K562 (cell line): ENCODE measurements around the gene LYPD5. TPM values are rescaled to one million over a fixed set of nuclear protein-coding genes. Genes with fewer than 3 reads are reported as not detected.

Experiments used
- CEBPG ChIP-seq, 3 experiments: fragments of 200-800 bp in 1 of 3; sonication (Bioruptor generic) in 1 of 3; sonication (generic) in 1 of 3; formaldehyde crosslinking in 1 of 3; IDR thresholded peaks in 2 of 3; conservative IDR thresholded peaks in 1 of 3; 2 replicates each; pipeline versions ENCODE4 v1.6.1 to v1.8.0; 2016 to 2022; ENCODE audit warnings: missing compliant biosample characterization in 2 of 3, missing genetic modification characterization in 2 of 3, mild to moderate bottlenecking in 1 of 3, missing genetic modification reagents in 1 of 3
- CREB1 ChIP-seq, 2 experiments: sonication (generic) in 1 of 2; formaldehyde crosslinking in 1 of 2; IDR thresholded peaks; 2 replicates each; pipeline versions ENCODE4 v1.6.1 to v1.8.0; 2012 to 2022; ENCODE audit warnings: inconsistent platforms in 1 of 2, mild to moderate bottlenecking in 1 of 2, missing genetic modification reagents in 1 of 2, moderate library complexity in 1 of 2
- CREM ChIP-seq: IDR thresholded peaks from 2 replicates; pipeline ENCODE4 v1.6.1; 2014; ENCODE audit warnings: antibody characterized with exemption, low read depth
- E2F3 ChIP-seq: fragments of 250-450 bp; sonication (Bioruptor Pico); IDR thresholded peaks from 2 replicates; pipeline ENCODE4 v1.4.0; 2020; ENCODE audit warnings: mild to moderate bottlenecking
- GATAD2B ChIP-seq: fragments of 450-650 bp; IDR thresholded peaks from 2 replicates; pipeline ENCODE4 v1.6.1; 2017; ENCODE audit warnings: mild to moderate bottlenecking, borderline replicate concordance
- HNRNPH1 ChIP-seq: fragments of 200-400 bp; formaldehyde crosslinking; optimal IDR thresholded peaks from 2 replicates; pipeline ENCODE3; 2017; ENCODE audit warnings: low read depth, mild to moderate bottlenecking, low read length, moderate library complexity
- HNRNPUL1 ChIP-seq: fragments of 200-400 bp; formaldehyde crosslinking; IDR thresholded peaks from 2 replicates; pipeline ENCODE4 v1.6.1; 2017; ENCODE audit warnings: low read length
- KLF10 ChIP-seq: fragments of 250-450 bp; sonication (Bioruptor Pico); IDR thresholded peaks from 2 replicates; pipeline ENCODE4 v1.6.1; 2021; ENCODE audit warnings: matching md5 sums
- NCOA6 ChIP-seq: fragments of 450-650 bp; IDR thresholded peaks from 2 replicates; pipeline ENCODE4 v1.6.1; 2017; ENCODE audit warnings: mild to moderate bottlenecking
- PHF8 ChIP-seq: fragments of 200-600 bp; sonication (generic); IDR thresholded peaks from 2 replicates; pipeline ENCODE4 v1.6.1; 2012; ENCODE audit warnings: mixed run types, mild to moderate bottlenecking, inconsistent platforms, low read length, moderate library complexity, borderline replicate concordance
- POLR2AphosphoS2 ChIP-seq: IDR thresholded peaks from 2 replicates; pipeline ENCODE4 v1.6.1; 2012; ENCODE audit warnings: low read length, improper control_type of control experiment
- POLR2AphosphoS5 ChIP-seq: IDR thresholded peaks from 2 replicates; pipeline ENCODE4 v1.6.1; 2011; ENCODE audit warnings: mild to moderate bottlenecking, low read depth, low read length, moderate library complexity; ENCODE audit not compliant: control insufficient read depth, insufficient read depth
- RBM39 ChIP-seq: fragments of 200-400 bp; formaldehyde crosslinking; optimal IDR thresholded peaks from 2 replicates; pipeline ENCODE3; 2018; ENCODE audit warnings: low read depth, low read length
- RHOXF2B ChIP-seq: fragments of 250-450 bp; sonication (Bioruptor Pico); conservative IDR thresholded peaks from 2 replicates; pipeline ENCODE4 v1.5.1; 2021
- SMARCA5 ChIP-seq: fragments of 450-650 bp; IDR thresholded peaks from 2 replicates; pipeline ENCODE4 v1.6.1; 2016
- TBL1XR1 ChIP-seq, 2 experiments: IDR thresholded peaks; 2 replicates each; pipeline ENCODE4 v1.6.1; 2012; ENCODE audit warnings: improper control_type of control experiment in 2 of 2, low read length in 2 of 2, mild to moderate bottlenecking in 1 of 2
- U2AF2 ChIP-seq: fragments of 200-400 bp; formaldehyde crosslinking; optimal IDR thresholded peaks from 2 replicates; pipeline ENCODE3; 2017; ENCODE audit warnings: low read depth, mild to moderate bottlenecking, low read length
- ZNF184 ChIP-seq: sonication (generic); formaldehyde crosslinking; IDR thresholded peaks from 2 replicates; pipeline ENCODE4 v1.5.0; 2020; ENCODE audit warnings: missing genetic modification reagents
- ZNF707 ChIP-seq: fragments of 250-450 bp; sonication (Bioruptor Pico); conservative IDR thresholded peaks from 2 replicates; pipeline ENCODE4 v1.8.0; 2022; ENCODE audit warnings: inconsistent platforms, mild to moderate bottlenecking, moderate library complexity
- polyA plus RNA-seq, 8 experiments: library from polyadenylated mRNA; depleted of rRNA in 4 of 8; stranded (reverse) in 5 of 8; unstranded in 3 of 8; fragments of >200 nt; fragmentation: Nextera tagmentation in 2 of 8; fragmentation: Illumina TruSeq in 1 of 8; extraction: Ambion mirVana in 2 of 8; extraction: Trizol in 1 of 8; gene quantifications; 2 replicates each; pipeline versions ENCODE4 v1.2.1 to v1.2.3, GENCODE V29; 2011 to 2014; ENCODE audit warnings: inconsistent platforms in 1 of 8, missing spikeins in 1 of 8
- total RNA-seq, 7 experiments: library from RNA; depleted of rRNA in 6 of 7; stranded (reverse); fragments of >200 nt in 6 of 7; fragmentation: Illumina TruSeq in 2 of 7; extraction: Trizol in 2 of 7; gene quantifications; 2 replicates each; pipeline versions ENCODE4 v1.2.1 to v1.2.3, GENCODE V29; 2011 to 2021; ENCODE audit warnings: low replicate concordance in 1 of 7
- TF ChIP-seq, protein P1 (sequence below): fragments of 450-650 bp; formaldehyde crosslinking; IDR thresholded peaks from 2 replicates; pipeline ENCODE4 v1.4.0; 2022; ENCODE audit warnings: missing genetic modification characterization
- TF ChIP-seq, protein P2 (sequence below): fragments of 450-650 bp; IDR thresholded peaks from 2 replicates; pipeline ENCODE4 v1.6.1; 2017; ENCODE audit warnings: antibody characterized with exemption
- TF ChIP-seq, protein P3 (sequence below), 2 experiments: IDR thresholded peaks in 1 of 2; conservative IDR thresholded peaks in 1 of 2; 2 replicates each; pipeline ENCODE4 v1.6.1; 2016; ENCODE audit warnings: low read depth in 2 of 2, mild to moderate bottlenecking in 1 of 2, missing compliant biosample characterization in 1 of 2, missing genetic modification characterization in 1 of 2, moderate library complexity in 1 of 2

LYPD5 gene
- total and polyA plus RNA-seq, 9 of the 15 experiments (the other 6 are each of a cell fraction or from before 2014, with no cell fraction given), result 0.03 to 0.22 (median 0.10) TPM; not detected in 3

DNA sequence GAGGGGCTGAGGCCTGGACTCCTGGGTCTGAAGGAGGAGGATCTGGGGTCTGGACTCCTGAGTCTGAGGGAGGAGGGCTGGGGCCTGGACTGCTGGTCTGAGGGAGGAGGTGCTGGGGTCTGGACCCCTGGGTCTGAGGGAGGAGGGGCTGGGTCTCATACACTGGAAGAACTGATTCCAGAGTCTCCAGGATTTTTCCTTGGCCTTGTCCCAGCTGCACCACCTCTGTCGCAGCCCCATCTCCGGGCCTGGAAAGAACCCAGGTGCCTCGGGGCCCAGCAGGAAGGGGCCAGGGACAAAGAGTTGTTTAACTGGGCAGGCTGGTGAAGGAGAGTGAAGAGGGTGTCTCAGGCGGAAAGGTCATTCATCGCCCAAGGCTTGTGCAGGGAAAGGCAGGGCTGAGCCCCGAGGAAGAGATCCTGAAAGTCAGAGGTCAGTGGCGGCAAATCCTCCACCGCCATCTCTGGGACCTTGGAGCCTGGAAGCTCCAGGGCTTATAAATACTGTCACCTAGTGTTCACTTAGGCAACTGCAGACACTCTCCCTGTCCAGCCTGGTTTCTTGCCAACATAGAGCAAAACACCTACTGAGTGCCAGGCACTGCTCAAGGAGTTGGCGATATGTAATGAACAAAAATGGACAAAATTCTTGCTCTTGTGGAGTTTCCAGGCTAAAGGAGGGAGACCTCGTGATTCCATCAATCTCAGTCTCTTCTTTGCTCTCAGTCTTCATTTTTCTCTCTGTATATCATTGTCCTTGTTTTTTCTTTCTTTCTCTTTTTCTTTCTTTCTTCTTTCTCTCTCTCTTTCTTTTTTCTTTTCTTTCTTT lies 17.1 kb downstream of the LYPD5 start (continued):
- TF ChIP-seq, protein P1, sequence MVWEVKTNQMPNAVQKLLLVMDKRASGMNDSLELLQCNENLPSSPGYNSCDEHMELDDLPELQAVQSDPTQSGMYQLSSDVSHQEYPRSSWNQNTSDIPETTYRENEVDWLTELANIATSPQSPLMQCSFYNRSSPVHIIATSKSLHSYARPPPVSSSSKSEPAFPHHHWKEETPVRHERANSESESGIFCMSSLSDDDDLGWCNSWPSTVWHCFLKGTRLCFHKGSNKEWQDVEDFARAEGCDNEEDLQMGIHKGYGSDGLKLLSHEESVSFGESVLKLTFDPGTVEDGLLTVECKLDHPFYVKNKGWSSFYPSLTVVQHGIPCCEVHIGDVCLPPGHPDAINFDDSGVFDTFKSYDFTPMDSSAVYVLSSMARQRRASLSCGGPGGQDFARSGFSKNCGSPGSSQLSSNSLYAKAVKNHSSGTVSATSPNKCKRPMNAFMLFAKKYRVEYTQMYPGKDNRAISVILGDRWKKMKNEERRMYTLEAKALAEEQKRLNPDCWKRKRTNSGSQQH (CRISPR knock-in tag), result no peak
- TF ChIP-seq KLF10 (CRISPR knock-in tag), result no peak
- TF ChIP-seq HNRNPH1, result no peak
- TF ChIP-seq SMARCA5, result no peak
- no peak for TF ChIP-seq GATAD2B
- TF ChIP-seq HNRNPUL1, result no peak
- no peak for TF ChIP-seq CREM
- TF ChIP-seq E2F3 (CRISPR knock-in tag), result 0 out of 2 replicates have a peak, but pooled peaks have one; percentile 48
- TF ChIP-seq POLR2AphosphoS5, result no peak
- no peak for TF ChIP-seq CEBPG (CRISPR knock-in tag; IDR thresholded peaks at IDR 0.05)
- TF ChIP-seq CEBPG (tag; conservative IDR thresholded peaks at IDR 0.05 in 1 of 2, IDR thresholded peaks at IDR 0.05 in 1 of 2), result no peak
- TF ChIP-seq, protein P2, sequence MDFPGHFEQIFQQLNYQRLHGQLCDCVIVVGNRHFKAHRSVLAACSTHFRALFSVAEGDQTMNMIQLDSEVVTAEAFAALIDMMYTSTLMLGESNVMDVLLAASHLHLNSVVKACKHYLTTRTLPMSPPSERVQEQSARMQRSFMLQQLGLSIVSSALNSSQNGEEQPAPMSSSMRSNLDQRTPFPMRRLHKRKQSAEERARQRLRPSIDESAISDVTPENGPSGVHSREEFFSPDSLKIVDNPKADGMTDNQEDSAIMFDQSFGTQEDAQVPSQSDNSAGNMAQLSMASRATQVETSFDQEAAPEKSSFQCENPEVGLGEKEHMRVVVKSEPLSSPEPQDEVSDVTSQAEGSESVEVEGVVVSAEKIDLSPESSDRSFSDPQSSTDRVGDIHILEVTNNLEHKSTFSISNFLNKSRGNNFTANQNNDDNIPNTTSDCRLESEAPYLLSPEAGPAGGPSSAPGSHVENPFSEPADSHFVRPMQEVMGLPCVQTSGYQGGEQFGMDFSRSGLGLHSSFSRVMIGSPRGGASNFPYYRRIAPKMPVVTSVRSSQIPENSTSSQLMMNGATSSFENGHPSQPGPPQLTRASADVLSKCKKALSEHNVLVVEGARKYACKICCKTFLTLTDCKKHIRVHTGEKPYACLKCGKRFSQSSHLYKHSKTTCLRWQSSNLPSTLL, result no peak
- no peak for TF ChIP-seq RHOXF2B
- peak; percentile 76 for TF ChIP-seq RBM39
- TF ChIP-seq, protein P3, sequence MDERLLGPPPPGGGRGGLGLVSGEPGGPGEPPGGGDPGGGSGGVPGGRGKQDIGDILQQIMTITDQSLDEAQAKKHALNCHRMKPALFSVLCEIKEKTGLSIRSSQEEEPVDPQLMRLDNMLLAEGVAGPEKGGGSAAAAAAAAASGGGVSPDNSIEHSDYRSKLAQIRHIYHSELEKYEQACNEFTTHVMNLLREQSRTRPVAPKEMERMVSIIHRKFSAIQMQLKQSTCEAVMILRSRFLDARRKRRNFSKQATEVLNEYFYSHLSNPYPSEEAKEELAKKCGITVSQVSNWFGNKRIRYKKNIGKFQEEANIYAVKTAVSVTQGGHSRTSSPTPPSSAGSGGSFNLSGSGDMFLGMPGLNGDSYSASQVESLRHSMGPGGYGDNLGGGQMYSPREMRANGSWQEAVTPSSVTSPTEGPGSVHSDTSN (CRISPR knock-in tag; IDR thresholded peaks at IDR 0.05; ENCODE audit: low read depth), result no peak
- TF ChIP-seq, protein P3 (tag; conservative IDR thresholded peaks at IDR 0.05; ENCODE audit: low read depth), result no peak
- no peak for TF ChIP-seq POLR2AphosphoS2
- TF ChIP-seq CREB1 (IDR thresholded peaks at IDR 0.05), result no peak
- TF ChIP-seq CREB1 (CRISPR knock-in tag; IDR thresholded peaks at IDR 0.05), result peak; percentile 18; the same call in 1 of the 2 replicates
- TF ChIP-seq NCOA6, result no peak
- peak; percentile 20; the same call in 1 of the 2 replicates for TF ChIP-seq PHF8
- no peak for TF ChIP-seq ZNF184
- no peak; a peak in 1 of 4 replicates for TF ChIP-seq TBL1XR1 (IDR thresholded peaks at IDR 0.05; ENCODE audit: low read length in 2 of 2)
- no peak for TF ChIP-seq ZNF707
- no peak for TF ChIP-seq U2AF2
